ENCODE data around the gene MRPS31.

DNA sequence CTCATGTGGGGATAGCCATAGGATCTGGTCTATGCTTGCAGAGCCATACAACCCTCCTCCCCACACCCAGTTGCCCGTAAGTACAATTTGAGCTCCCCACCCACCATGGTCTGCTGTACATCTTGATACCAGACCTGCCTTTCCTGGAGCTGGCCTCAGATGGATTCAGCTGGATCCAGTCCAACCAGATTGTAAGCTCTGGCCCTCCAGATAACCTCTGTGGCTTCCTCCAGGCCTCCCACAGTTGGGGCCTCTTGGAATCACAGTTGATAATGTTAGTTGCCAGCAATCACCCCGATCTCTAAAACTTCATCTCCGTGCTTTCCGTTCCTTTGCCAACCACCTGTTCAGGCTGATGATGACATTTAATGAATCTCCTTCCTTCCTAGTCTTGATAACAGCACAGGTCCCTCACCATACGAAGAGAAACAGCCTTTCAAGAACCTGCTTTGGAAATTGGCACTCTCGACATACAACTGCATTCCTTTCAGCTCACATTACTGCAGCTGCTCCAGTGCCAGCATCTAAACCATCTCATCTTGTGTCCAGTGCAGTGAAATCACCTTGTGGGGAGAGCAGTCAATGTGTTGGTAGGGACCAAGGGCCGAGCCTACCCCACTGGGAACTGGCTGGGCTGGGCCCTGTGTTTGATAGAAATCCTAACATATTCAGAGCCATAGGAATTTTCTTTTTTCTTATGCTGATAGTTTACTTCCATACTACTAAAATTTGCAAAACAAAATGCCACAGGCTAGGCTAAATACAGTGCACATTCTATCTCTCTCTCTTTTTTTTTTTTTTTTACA lies 89.4 kb downstream of the MRPS31 start:
- TF ChIP-seq GATA3 (IDR thresholded peaks at IDR 0.05; ENCODE audit: low read depth, low read length), result no peak
- TF ChIP-seq GATA2 (IDR thresholded peaks at IDR 0.05; ENCODE audit: low read depth, low read length), result peak; percentile 65
